Measurements from ENCODE around the gene CACNA1H. TPM values are rescaled to one million over a fixed set of nuclear protein-coding genes. Genes with fewer than 3 reads are reported as not detected.
"Not testable (repeated sequence)": the region's sequence is repeated elsewhere in the genome, so short reads cannot be mapped to it uniquely, and the experiment has no call there.

Gene CACNA1H
- polyA plus RNA-seq, 3 donors = 20.3 to 30.5 (median 29.4) TPM

- DNase-seq (ENCODE audit: extremely low read depth in 1 of 11, low read depth in 9 of 11, low spot score in 4 of 11) = not testable (repeated sequence)
Observed at GRCh38 chr16:1228227-1228626, 75.3 kb downstream of the CACNA1H start.

GRCh38 chr16:1229476-1229875 is 76.6 kb downstream of the CACNA1H start:
- DNase-seq (ENCODE audit: extremely low read depth in 1 of 11, low read depth in 9 of 11, low spot score in 4 of 11) = not testable (repeated sequence)

- not testable (repeated sequence) for DNase-seq (ENCODE audit: extremely low read depth in 1 of 11, low read depth in 9 of 11, low spot score in 4 of 11)
Observed at GRCh38 chr16:1230084-1230470, 77.2 kb downstream of the CACNA1H start, which contains the start of gene TPSB2. TPSB2 (minus strand) TSS chr16:1230184; CDS start chr16:1229951, 233 bp downstream.

GRCh38 chr16:1230471-1231212 is 77.7 kb downstream of the CACNA1H start:
- not testable (repeated sequence) for DNase-seq (ENCODE audit: extremely low read depth in 1 of 11, low read depth in 9 of 11, low spot score in 4 of 11)

- DNase-seq (ENCODE audit: extremely low read depth in 1 of 11, low read depth in 9 of 11, low spot score in 4 of 11) = not testable (repeated sequence)
Observed at GRCh38 chr16:1231301-1231700, 78.4 kb downstream of the CACNA1H start.

- DNase-seq (ENCODE audit: extremely low read depth in 1 of 11, low read depth in 9 of 11, low spot score in 4 of 11) = not testable (repeated sequence)
Observed at GRCh38 chr16:1232049-1232748, 79.3 kb downstream of the CACNA1H start.

- DNase-seq (ENCODE audit: extremely low read depth in 1 of 11, low read depth in 9 of 11, low spot score in 4 of 11) = not testable (repeated sequence)
Observed at GRCh38 chr16:1236659-1237058, 83.8 kb downstream of the CACNA1H start.

- no peak for DNase-seq (ENCODE audit: extremely low read depth in 1 of 11, low read depth in 9 of 11, low spot score in 4 of 11)
Observed at GRCh38 chr16:1237990-1238389, 85.1 kb downstream of the CACNA1H start.

- not testable (repeated sequence) for DNase-seq (ENCODE audit: extremely low read depth in 1 of 11, low read depth in 9 of 11, low spot score in 4 of 11)
Observed at GRCh38 chr16:1238909-1239308, 86.0 kb downstream of the CACNA1H start.

- DNase-seq (ENCODE audit: extremely low read depth in 1 of 11, low read depth in 9 of 11, low spot score in 4 of 11) = not testable (repeated sequence)
Observed at GRCh38 chr16:1239575-1239974, 86.7 kb downstream of the CACNA1H start.

- not testable (repeated sequence) for DNase-seq (ENCODE audit: extremely low read depth in 1 of 11, low read depth in 9 of 11, low spot score in 4 of 11)
Observed at GRCh38 chr16:1240436-1240835, 87.5 kb downstream of the CACNA1H start, which contains the start of gene TPSAB1. TPSAB1 (plus strand) TSS chr16:1240705; CDS start chr16:1240939, 234 bp downstream.

- DNase-seq (ENCODE audit: extremely low read depth in 1 of 11, low read depth in 9 of 11, low spot score in 4 of 11) = not testable (repeated sequence)
Observed at GRCh38 chr16:1241081-1241480, 88.2 kb downstream of the CACNA1H start.

GRCh38 chr16:1243363-1243762 is 90.5 kb downstream of the CACNA1H start:
- not testable (repeated sequence) for DNase-seq (ENCODE audit: extremely low read depth in 1 of 11, low read depth in 9 of 11, low spot score in 4 of 11)

GRCh38 chr16:1243907-1244850 is 91.3 kb downstream of the CACNA1H start:
- DNase-seq (ENCODE audit: extremely low read depth in 1 of 11, low read depth in 9 of 11, low spot score in 4 of 11) = not testable (repeated sequence)

GRCh38 chr16:1244881-1245280 is 92.0 kb downstream of the CACNA1H start:
- no peak for DNase-seq (ENCODE audit: extremely low read depth in 1 of 11, low read depth in 9 of 11, low spot score in 4 of 11)

- DNase-seq (ENCODE audit: extremely low read depth in 1 of 11, low read depth in 9 of 11, low spot score in 4 of 11) = no peak
Observed at GRCh38 chr16:1245452-1246020, 92.6 kb downstream of the CACNA1H start.

GRCh38 chr16:1247903-1248537 is 95.1 kb downstream of the CACNA1H start:
- DNase-seq (ENCODE audit: extremely low read depth in 1 of 11, low read depth in 9 of 11, low spot score in 4 of 11) = not testable (repeated sequence)

GRCh38 chr16:1249031-1249755 is 96.3 kb downstream of the CACNA1H start:
- DNase-seq (ENCODE audit: extremely low read depth in 1 of 11, low read depth in 9 of 11, low spot score in 4 of 11) = not testable (repeated sequence)
